Placental epithelial cell (primary cell): Measurements from ENCODE around the gene RBBP6. TPM values are rescaled to one million over a fixed set of nuclear protein-coding genes. Genes with fewer than 3 reads are reported as not detected.

Source experiments
- total RNA-seq: library from RNA; depleted of rRNA; stranded (reverse); fragments of >200 nt; gene quantifications from 2 replicates; pipeline ENCODE4 v1.2.3, GENCODE V29; 2012

RBBP6 gene
- 29.4 and 44.4 TPM in 2 replicates for total RNA-seq

GRCh38 chr16:24539295-24539849 is at the start of gene RBBP6:
Gene RBBP6 (plus strand): TSS chr16:24539566. CDS start chr16:24540627, 1,061 bp downstream.

Other genes with a start within 250 kb of the RBBP6 start
- 34.3 and 43.2 TPM in 2 replicates for gene TNRC6A, start 190.1 kb downstream of the RBBP6 start, total RNA-seq